22Rv1 (cell line): ENCODE results near the gene PROX1.

Experiments used
- H3K27ac ChIP-seq: fragments of 450-650 bp; 2 replicates; pipeline ENCODE4 v1.5.1; 2017
- CTCF ChIP-seq: fragments of 450-650 bp; IDR thresholded peaks from 2 replicates; pipeline ENCODE4 v1.5.1; 2017; ENCODE audit warnings: mild to moderate bottlenecking
- ZFX ChIP-seq: fragments of 450-650 bp; IDR thresholded peaks from 2 replicates; pipeline ENCODE4 v1.6.1; 2017; ENCODE audit warnings: antibody characterized with exemption, borderline replicate concordance

PROX1 gene

GRCh38 chr1:213980906-213981305, 6.9 kb upstream of the PROX1 start:
- no peak for TF ChIP-seq ZFX
- no peak for TF ChIP-seq CTCF
- H3K27ac ChIP-seq: no peak overlapping the region

GRCh38 chr1:213982289-213982671, 5.5 kb upstream of the PROX1 start:
- no peak overlapping the region for H3K27ac ChIP-seq
- TF ChIP-seq ZFX (no peak), CTCF (no peak)

- TF ChIP-seq CTCF (no peak), ZFX (no peak)
- no peak overlapping the region for H3K27ac ChIP-seq
Observed at GRCh38 chr1:213982672-213983492, 4.9 kb upstream of the PROX1 start.

GRCh38 chr1:213983493-213984386, 4.0 kb upstream of the PROX1 start:
- H3K27ac ChIP-seq: no peak overlapping the region
- TF ChIP-seq ZFX (no peak), CTCF (no peak)

- no peak overlapping the region for H3K27ac ChIP-seq
- TF ChIP-seq ZFX: no peak
- TF ChIP-seq CTCF: no peak
Observed at GRCh38 chr1:213984387-213985208, 3.2 kb upstream of the PROX1 start.

- TF ChIP-seq ZFX (no peak), CTCF (no peak)
- no peak overlapping the region for H3K27ac ChIP-seq
Observed at GRCh38 chr1:213985209-213986019, 2.4 kb upstream of the PROX1 start.
